Measurements from ENCODE around the gene SLAIN1. TPM values are rescaled to one million over a fixed set of nuclear protein-coding genes. Genes with fewer than 3 reads are reported as not detected.
"Not testable (repeated sequence)": the region's sequence is repeated elsewhere in the genome, so short reads cannot be mapped to it uniquely, and the experiment has no call there.

SLAIN1 gene
- not detected for polyA plus RNA-seq (2013, experiment 1 of 2; ENCODE audit: insufficient read length)
- polyA plus RNA-seq (2013, experiment 2 of 2; ENCODE audit: insufficient read length) = 0.16 TPM

- DNase-seq = peak; percentile 21
Measured at GRCh38 chr13:77697217-77698103, at the start of gene SLAIN1. TSS of gene SLAIN1 (plus strand) at chr13:77697687. CDS start at chr13:77697914, 227 bp downstream.

DNA sequence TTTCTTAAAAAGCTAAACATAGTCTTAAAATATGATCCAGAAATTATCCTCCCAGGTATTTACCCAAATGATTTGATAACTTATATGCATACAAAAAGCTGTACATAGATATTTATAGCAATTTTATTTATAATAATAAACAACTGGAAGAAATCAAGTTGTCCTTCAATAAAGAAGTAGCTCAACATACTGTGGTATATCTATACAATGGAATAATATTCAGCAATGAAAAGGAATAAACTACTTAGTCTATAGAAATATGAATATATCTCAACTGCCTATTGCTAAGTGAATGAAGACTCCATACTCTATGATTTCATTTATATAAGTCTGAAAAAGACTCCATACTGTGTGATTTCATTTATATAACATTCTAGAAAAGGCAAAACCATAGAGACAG lies 47.1 kb upstream of the SLAIN1 start:
- DNase-seq = no peak

DNA sequence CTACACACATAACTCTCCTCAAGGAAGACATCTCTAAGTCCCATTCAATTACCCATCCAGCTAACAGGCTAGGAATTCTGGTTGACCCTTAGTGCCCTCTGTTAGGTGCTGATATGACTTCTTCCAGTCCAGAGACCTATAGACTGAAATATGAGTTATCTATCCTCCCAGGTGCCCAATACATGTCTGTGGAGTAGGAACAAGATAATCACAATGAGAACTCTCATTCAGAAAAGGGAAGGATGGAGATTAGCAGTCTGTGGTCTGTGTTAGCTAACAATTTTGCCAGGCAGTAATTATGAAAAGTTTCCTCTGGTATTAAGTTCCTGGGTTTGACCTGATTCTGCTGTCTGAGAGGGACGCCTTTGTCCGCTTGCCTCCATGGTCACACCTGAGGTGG lies 44.2 kb upstream of the SLAIN1 start:
- DNase-seq = no peak

DNA sequence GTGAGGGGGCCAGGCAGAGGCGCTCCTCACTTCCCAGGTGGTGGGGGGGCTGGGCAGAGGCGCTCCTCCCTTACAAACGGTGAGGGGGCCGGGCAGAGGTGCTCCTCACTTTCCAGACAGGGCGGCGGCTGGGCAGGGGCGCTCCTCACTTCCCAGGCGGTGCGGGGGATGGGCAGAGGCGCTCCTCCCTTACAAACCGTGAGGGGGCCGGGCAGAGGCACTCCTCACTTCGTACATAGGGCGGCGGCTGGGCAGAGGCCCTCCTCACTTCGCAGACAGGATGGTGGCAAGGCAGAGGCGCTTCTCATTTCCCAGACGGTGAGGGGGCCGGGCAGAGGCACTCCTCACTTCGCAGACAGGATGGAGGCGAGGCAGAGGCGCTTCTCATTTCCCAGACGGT lies 37.5 kb upstream of the SLAIN1 start:
- not testable (repeated sequence) for DNase-seq

DNA sequence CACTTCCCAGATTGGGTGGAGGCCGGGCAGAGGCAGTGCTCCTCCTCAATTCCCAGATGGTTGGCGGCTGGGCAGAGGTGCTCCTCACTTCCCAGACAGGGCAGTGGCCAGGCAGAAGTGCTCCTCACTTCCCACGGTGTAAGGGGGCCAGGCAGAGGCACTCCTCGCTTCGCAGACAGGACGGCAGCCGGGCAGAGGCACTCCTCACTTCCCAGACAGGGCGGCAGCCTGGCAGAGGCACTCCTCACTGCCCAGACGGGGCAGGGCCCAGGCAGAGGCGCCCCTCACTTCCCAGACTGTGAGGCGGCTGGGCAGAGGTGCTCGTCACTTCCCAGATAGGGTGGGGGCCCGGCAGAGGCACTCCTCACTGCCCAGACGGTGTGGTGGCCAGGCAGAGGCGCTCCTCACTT lies 36.6 kb upstream of the SLAIN1 start:
- no peak for DNase-seq

GRCh38 chr13:77662301-77662700 lies 35.2 kb upstream of the SLAIN1 start:
- not testable (repeated sequence) for DNase-seq

DNA sequence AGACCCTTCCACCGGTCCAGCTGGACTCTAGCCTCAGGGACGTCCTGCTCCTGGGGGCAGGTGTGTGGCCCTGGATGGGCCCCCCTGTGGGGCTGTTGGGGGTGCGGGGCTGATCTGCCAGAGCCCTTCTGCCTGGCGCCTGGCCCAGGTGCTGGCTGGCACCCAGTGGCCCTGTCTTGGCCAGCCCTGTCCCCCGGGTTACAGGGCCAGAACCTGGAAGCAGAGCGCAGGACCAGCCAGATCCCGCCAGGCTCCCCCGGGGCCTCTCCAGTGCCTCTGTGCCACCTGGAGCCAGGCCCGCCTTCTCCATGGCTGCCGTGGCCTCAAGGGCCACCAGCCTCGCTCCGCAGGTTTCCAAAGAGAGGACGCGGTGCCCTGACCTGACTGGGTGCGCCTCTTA lies 34.7 kb upstream of the SLAIN1 start:
- DNase-seq = not testable (repeated sequence)

DNA sequence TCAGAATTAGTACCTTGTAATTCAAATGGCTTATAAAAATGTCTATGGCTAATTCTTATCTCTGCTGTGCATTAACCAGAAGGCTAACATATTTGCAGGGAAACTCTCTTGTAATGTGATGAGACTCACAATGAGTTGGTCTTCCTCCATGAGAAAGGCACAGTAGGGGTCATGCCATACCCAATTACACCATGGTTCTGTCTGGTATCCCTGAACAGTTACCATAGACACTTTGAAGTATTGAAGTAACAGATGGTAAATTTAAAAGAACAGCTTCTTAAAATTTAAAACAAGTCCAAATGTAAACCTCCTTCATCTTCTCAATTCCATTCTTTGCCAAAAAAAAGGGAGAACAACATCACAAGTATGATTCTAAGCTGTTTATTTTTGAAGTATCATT lies 22.6 kb upstream of the SLAIN1 start:
- no peak for DNase-seq

GRCh38 chr13:77678691-77679235 lies 18.7 kb upstream of the SLAIN1 start:
- no peak for DNase-seq

DNA sequence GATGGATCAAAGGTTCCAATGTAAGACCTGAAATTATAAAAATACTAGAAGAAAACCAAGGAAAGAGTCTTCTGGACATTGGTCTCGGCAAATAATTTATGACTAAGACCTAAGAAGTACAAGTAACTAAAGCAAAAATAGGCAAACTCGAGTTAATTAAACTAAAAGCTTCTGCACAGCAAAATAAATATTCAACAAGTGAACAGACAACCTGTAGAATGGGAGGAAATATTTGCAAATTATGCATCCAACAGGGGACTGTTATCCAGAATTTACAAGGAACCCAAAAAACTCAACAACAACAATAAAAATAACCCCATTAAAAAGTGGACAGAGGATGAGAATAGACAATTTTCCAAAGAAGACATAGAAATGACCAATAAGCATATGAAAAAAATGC lies 9.7 kb upstream of the SLAIN1 start:
- no peak for DNase-seq

GRCh38 chr13:77691871-77692270 lies 5.6 kb upstream of the SLAIN1 start:
- no peak for DNase-seq

DNA sequence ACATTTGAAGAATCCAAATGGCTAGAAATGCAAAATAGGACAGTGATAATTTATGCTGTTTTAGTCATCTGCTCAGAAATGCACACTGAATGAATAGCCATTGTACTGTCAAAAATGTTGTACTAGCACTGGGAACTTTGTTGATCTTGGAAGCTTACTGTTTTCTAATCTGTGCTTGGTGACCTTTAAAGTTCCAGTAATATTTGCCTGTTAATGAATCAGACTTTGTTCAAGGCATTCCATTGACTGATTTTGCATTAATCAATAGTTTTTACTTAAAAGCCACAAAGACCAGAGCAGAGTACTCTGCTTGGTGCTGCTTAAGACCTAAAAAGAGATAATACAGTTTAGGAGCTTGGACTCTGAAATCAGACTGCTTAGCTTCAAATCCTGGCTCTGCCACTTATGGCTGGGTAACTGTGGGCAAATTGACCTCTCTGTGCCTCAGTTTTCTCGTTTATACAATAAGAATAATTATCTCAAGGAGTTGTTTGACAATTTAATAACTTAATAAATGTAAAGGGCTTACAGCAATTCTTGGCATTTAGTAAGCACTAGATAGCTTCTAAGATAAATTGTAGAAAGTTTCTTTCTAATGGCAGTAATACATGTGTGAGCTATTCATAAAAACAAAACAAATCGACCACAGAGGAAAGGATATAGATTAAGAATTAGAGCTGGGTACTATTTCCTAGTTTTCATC lies 4.6 kb upstream of the SLAIN1 start:
- DNase-seq = no peak

- DNase-seq = no peak
Measured at GRCh38 chr13:77693449-77693940, 4.0 kb upstream of the SLAIN1 start.

DNA sequence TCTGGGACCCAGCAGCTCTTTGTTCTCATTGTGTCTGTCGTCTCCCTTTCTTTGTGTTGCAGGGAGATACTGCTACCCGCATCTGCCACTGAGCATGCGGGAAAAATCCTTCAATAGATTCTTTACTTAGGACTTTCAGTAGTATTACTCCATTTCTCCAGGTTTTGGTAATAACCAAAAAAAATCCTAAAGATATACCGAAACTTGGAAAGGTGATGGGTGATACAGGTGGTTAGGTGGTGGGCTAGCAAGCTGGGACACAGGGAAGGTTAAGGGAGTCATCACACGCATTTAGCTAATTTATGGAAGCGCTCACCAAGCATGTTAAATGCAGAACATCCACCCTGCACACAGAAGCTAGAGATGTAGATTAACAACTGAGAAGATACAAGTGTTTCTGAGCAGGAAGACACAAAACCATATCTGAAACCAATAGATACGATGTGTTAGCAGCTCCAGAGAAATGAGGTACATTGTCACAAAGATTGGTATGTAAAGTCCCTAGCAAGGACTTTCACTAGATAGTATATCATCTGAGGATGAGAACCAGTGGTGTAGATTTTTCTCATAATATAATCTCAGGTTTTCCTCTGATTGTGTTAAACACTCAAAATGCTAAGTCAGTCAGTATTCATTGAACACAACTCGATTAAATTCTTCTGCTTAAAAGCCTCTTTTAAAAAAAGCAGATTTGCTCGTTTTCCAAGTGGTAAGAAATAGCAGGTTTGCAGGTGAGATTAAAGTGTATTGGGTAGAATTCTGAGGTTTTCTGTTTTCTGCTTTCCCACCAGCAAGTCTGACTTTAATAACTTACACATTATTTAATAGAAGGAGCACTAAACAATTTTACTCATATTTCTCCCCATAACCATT lies 1.2 kb upstream of the SLAIN1 start:
- no peak for DNase-seq

GRCh38 chr13:77696879-77697216 lies 639 bp upstream of the SLAIN1 start:
- DNase-seq = no peak

- peak; percentile 2 for DNase-seq
Measured at GRCh38 chr13:77698201-77699058, 943 bp downstream of the SLAIN1 start.

DNA sequence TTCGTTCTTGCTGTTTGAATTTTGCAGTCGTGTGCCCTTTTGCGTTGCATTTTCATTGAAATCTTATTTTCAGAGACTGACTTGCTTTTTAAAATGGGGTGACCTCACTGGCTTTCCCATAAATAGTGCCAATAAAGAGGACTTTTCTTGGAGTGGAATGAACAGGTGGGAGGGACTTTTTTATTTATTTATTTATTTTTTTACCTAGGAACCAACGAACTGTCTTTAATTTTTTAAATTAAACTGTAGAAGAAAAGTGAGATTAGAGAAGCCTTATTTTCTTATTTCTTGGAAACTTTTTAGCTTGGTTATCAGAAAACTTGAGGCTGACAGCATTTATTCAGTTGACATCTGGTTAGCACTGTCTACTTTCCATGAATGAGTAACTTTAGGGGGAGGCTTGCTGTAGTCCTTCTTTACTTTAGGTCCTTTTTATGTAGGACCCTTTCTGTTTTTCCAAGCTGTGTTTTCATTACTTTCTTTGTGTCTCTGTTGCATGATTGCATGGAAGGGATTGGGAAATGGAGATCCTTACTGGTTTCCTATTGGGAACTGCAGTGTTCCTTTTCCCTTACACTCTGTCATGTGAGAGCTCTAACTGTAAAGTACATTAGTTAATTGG lies 1.7 kb downstream of the SLAIN1 start:
- DNase-seq = no peak

DNA sequence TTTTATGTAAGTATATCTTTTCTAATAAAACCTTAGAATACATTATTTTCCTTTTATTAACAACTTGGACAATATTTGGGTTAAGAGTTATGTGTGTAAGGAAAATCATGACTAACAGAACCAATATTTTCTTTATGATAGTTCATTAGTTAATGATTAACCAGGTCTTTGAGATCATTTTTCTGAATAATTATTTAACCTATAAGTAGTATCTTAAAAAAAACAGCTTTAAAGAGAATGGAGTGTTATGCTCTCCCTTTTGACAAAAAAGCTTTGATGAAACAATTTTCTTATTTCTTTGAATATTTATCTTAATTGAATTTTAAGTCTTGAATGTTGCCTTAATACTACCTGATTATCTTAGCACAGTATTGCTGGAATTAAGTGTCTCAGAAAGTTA lies 3.8 kb downstream of the SLAIN1 start:
- no peak for DNase-seq

- no peak for DNase-seq
Measured at GRCh38 chr13:77702366-77702765, 4.9 kb downstream of the SLAIN1 start.

- no peak for DNase-seq
Measured at GRCh38 chr13:77703408-77703807, 5.9 kb downstream of the SLAIN1 start.

Data from fibroblast of skin of abdomen (primary cell).